GM18499 (cell line): ENCODE results near the gene ADAMTSL4.
"Not testable (repeated sequence)": the region's sequence is repeated elsewhere in the genome, so short reads cannot be mapped to it uniquely, and the experiment has no call there.

ENCODE experiments used
- ATAC-seq: cut with Tn5 transposase; IDR thresholded peaks from one replicate; pipeline ENCODE4 v1.9.1; 2021; ENCODE audit warnings: moderate number of reproducible peaks; ENCODE audit not compliant: insufficient read depth, unreplicated experiment

ADAMTSL4 gene

GRCh38 chr1:150579945-150580642 is 30.9 kb downstream of the ADAMTSL4 start:
- ATAC-seq = no peak

- ATAC-seq = not testable (repeated sequence)
Observed at GRCh38 chr1:150580966-150581365, 31.8 kb downstream of the ADAMTSL4 start.

GRCh38 chr1:150581437-150581836 is 32.2 kb downstream of the ADAMTSL4 start:
- not testable (repeated sequence) for ATAC-seq

GRCh38 chr1:150581962-150582361 is 32.8 kb downstream of the ADAMTSL4 start:
- ATAC-seq = not testable (repeated sequence)

GRCh38 chr1:150582371-150582770 is 33.2 kb downstream of the ADAMTSL4 start:
- no peak for ATAC-seq

GRCh38 chr1:150596095-150596892 is 47.1 kb downstream of the ADAMTSL4 start:
- no peak for ATAC-seq

- no peak for ATAC-seq
Observed at GRCh38 chr1:150596976-150597375, 47.8 kb downstream of the ADAMTSL4 start.

GRCh38 chr1:150598346-150598745 is 49.1 kb downstream of the ADAMTSL4 start:
- ATAC-seq = not testable (repeated sequence)

GRCh38 chr1:150601540-150601939 is 52.3 kb downstream of the ADAMTSL4 start:
- ATAC-seq = no peak

- ATAC-seq = not testable (repeated sequence)
Observed at GRCh38 chr1:150602372-150602771, 53.2 kb downstream of the ADAMTSL4 start.

- no peak for ATAC-seq
Observed at GRCh38 chr1:150603711-150604110, 54.5 kb downstream of the ADAMTSL4 start.

GRCh38 chr1:150604226-150604588 is 55.0 kb downstream of the ADAMTSL4 start:
- no peak for ATAC-seq

GRCh38 chr1:150605451-150605731 is 56.2 kb downstream of the ADAMTSL4 start:
- ATAC-seq = not testable (repeated sequence)

GRCh38 chr1:150606463-150607142 is 57.4 kb downstream of the ADAMTSL4 start:
- ATAC-seq = no peak

- ATAC-seq = no peak
Observed at GRCh38 chr1:150609732-150610131, 60.5 kb downstream of the ADAMTSL4 start.
